Endothelial cell of umbilical vein (primary cell): Measurements from ENCODE around the gene STRN3. TPM values are rescaled to one million over a fixed set of nuclear protein-coding genes. Genes with fewer than 3 reads are reported as not detected.

ENCODE experiments used
- BruUV-seq: library from RNA; stranded (reverse); fragments of 400-500 nt; replicated peaks from 2 replicates; lab custom pipeline; 2021; lab: Mats Ljungman, UMichigan
- CTCF ChIA-PET: fragments of 300-600, 350-600 bp; sonication (Branson Sonifier 250); formaldehyde crosslinking; loops from one replicate; lab custom pipeline; 2021; ENCODE audit warnings: antibody characterized with exemption, inconsistent platforms; lab: Charles Lee
- POLR2A ChIA-PET: fragments of 300-600, 350-600 bp; sonication (Branson Sonifier 250); formaldehyde crosslinking; loops from one replicate; lab custom pipeline; 2021; ENCODE audit warnings: antibody characterized with exemption, inconsistent platforms; lab: Charles Lee
- DNase-seq: peaks from one replicate; pipeline ENCODE4 v3.0.0-alpha.2; 2011; ENCODE audit warnings: low read depth, low spot score
- FAIRE-seq: peaks from 2 replicates; lab custom pipeline; 2011; peaks lifted over from hg19 to GRCh38; lab: Jason Lieb, UNC
- H2AFZ ChIP-seq: 2 replicates; pipeline ENCODE4 v1.6.0; 2012; ENCODE audit warnings: low read depth, low read length, control low read depth, inconsistent platforms
- H3K27ac ChIP-seq: 2 replicates; pipeline ENCODE4 v1.5.1; 2011; ENCODE audit warnings: low read depth, mild to moderate bottlenecking, control low read depth, low read length, moderate library complexity; ENCODE audit not compliant: insufficient read depth
- H3K27me3 ChIP-seq, 2 experiments: 2 replicates each; pipeline versions ENCODE4 v1.6.0 to v1.6.1; 2011; ENCODE audit warnings: low read length in 2 of 2, mixed read lengths in 1 of 2; ENCODE audit not compliant: control insufficient read depth in 2 of 2, insufficient read depth in 2 of 2
- H3K36me3 ChIP-seq, 2 experiments: 2 replicates in 1 of 2; 3 replicates in 1 of 2; pipeline ENCODE4 v1.5.1; 2011; ENCODE audit warnings: low read length in 2 of 2, mild to moderate bottlenecking in 1 of 2, moderate library complexity in 1 of 2; ENCODE audit not compliant: control insufficient read depth in 2 of 2, insufficient read depth in 2 of 2; ENCODE audit errors: extremely low read depth in 1 of 2
- H3K4me1 ChIP-seq: 3 replicates; pipeline ENCODE4 v1.5.1; 2011; ENCODE audit warnings: mild to moderate bottlenecking, low read length; ENCODE audit not compliant: control insufficient read depth, insufficient read depth; ENCODE audit errors: extremely low read depth
- H3K4me2 ChIP-seq: 2 replicates; pipeline ENCODE4 v1.6.1; 2011; ENCODE audit warnings: low read length, control low read depth, mixed read lengths; ENCODE audit not compliant: insufficient read depth
- H3K4me3 ChIP-seq, 3 experiments: fragments of 200-600 bp in 1 of 3; sonication (generic), shearing (Covaris generic) in 1 of 3; replicated peaks in 1 of 3; 2 replicates each; pipeline ENCODE4 v1.5.1; 2011 to 2016; ENCODE audit warnings: control low read depth in 3 of 3, low read length in 3 of 3, mild to moderate bottlenecking in 2 of 3, inconsistent platforms in 1 of 3, low read depth in 1 of 3, moderate library complexity in 1 of 3; ENCODE audit not compliant: insufficient read depth in 1 of 3
- H3K79me2 ChIP-seq: 2 replicates; pipeline ENCODE4 v1.6.0; 2012; ENCODE audit warnings: low read length, inconsistent platforms; ENCODE audit not compliant: control insufficient read depth, insufficient read depth
- H3K9ac ChIP-seq: replicated peaks from 2 replicates; pipeline ENCODE3; 2011; ENCODE audit warnings: low read length, control low read depth; ENCODE audit not compliant: insufficient read depth; ENCODE audit errors: extremely low read depth
- H3K9me1 ChIP-seq: replicated peaks from 3 replicates; pipeline ENCODE4 v1.6.0; 2011; ENCODE audit warnings: mild to moderate bottlenecking, low read length; ENCODE audit not compliant: control insufficient read depth, insufficient read depth; ENCODE audit errors: extremely low read depth
- H3K9me3 ChIP-seq: replicated peaks from 2 replicates; pipeline ENCODE4 v1.5.1; 2012; ENCODE audit warnings: low read length, inconsistent platforms; ENCODE audit not compliant: control insufficient read depth, insufficient read depth
- H4K20me1 ChIP-seq: replicated peaks from 2 replicates; pipeline ENCODE3; 2011; ENCODE audit warnings: mild to moderate bottlenecking, low read length; ENCODE audit not compliant: control insufficient read depth, insufficient read depth; ENCODE audit errors: extremely low read depth
- CTCF ChIP-seq, 2 donors: IDR thresholded peaks; 1 replicate in 1 of 2; 2 replicates in 1 of 2; pipeline ENCODE4 v1.5.1; 2011; ENCODE audit warnings: low read length in 2 of 2, mild to moderate bottlenecking in 2 of 2, moderate library complexity in 2 of 2, control low read depth in 1 of 2, inconsistent platforms in 1 of 2, low read depth in 1 of 2; ENCODE audit not compliant: insufficient read depth in 1 of 2; ENCODE audit errors: extremely low read depth in 1 of 2
- EZH2 ChIP-seq: IDR thresholded peaks from 2 replicates; pipeline ENCODE4 v1.6.1; 2012; ENCODE audit warnings: borderline replicate concordance, low read depth, mild to moderate bottlenecking, moderate library complexity, low read length, inconsistent platforms; ENCODE audit not compliant: severe bottlenecking
- FOS ChIP-seq: IDR thresholded peaks from 2 replicates; pipeline ENCODE4 v1.6.1; 2011; ENCODE audit warnings: mild to moderate bottlenecking, low read length, moderate library complexity, borderline replicate concordance; ENCODE audit not compliant: insufficient read depth
- GATA2 ChIP-seq: IDR thresholded peaks from 2 replicates; pipeline ENCODE4 v1.7.0; 2011; ENCODE audit warnings: low read depth, mild to moderate bottlenecking, moderate library complexity, mixed read lengths, low read length; ENCODE audit not compliant: insufficient read length, insufficient read depth
- JUN ChIP-seq: IDR thresholded peaks from 2 replicates; pipeline ENCODE4 v1.6.1; 2011; ENCODE audit warnings: borderline replicate concordance, low read depth; ENCODE audit not compliant: insufficient read length, insufficient read depth
- MAX ChIP-seq: IDR thresholded peaks from 2 replicates; pipeline ENCODE4 v1.6.1; 2011; ENCODE audit not compliant: insufficient read depth, insufficient read length
- MYC ChIP-seq: IDR thresholded peaks from one replicate; pipeline ENCODE4 v1.6.1; 2011; ENCODE audit warnings: mild to moderate bottlenecking, low read depth, low read length
- POLR2A ChIP-seq: IDR thresholded peaks from 2 replicates; pipeline ENCODE4 v1.6.1; 2012; ENCODE audit warnings: low read depth, mild to moderate bottlenecking, control low read depth, low read length
- POLR2AphosphoS5 ChIP-seq: IDR thresholded peaks from 2 replicates; pipeline ENCODE4 v1.6.1; 2012; ENCODE audit warnings: low read depth, mild to moderate bottlenecking, control low read depth, low read length, moderate library complexity; ENCODE audit not compliant: insufficient read depth
- dilution Hi-C: fragments of 300-500 bp; cut with MboI; formaldehyde crosslinking; loops from one replicate; pipeline ENCODE4 v1.15.0; 2019; ENCODE audit warnings: low sequenced_read_pairs; ENCODE audit not compliant: extremely low pct_ligation_motif_present
- intact Hi-C: fragments of 100-400 bp; cut with micrococcal nuclease; formaldehyde crosslinking; loops from one replicate; pipeline ENCODE4 v1.10.0; 2022
- polyA plus RNA-seq, 4 experiments: library from polyadenylated mRNA; depleted of rRNA in 3 of 4; stranded (reverse) in 3 of 4; unstranded in 1 of 4; fragments of >200 nt; gene quantifications; 2 replicates each; pipeline versions ENCODE4 v1.2.1 to v1.2.3, GENCODE V29; 2011 to 2012; ENCODE audit warnings: missing spikeins in 1 of 4
- total RNA-seq: library from RNA; stranded (reverse); gene quantifications from 2 replicates; pipeline ENCODE4 v1.2.3, GENCODE V29; 2021

STRN3 gene
- total and polyA plus RNA-seq, 2 donors (not counting 3 experiments of a cell fraction or from before 2014, with no cell fraction given) = 8.4 to 35.1 TPM

- no peak overlapping the region for H3K27ac ChIP-seq
- H3K9ac ChIP-seq = no peak overlapping the region
- peaks cover 6% of the 10 kb centered on the region for H4K20me1 ChIP-seq
- H2AFZ ChIP-seq = no peak overlapping the region
- dilution Hi-C loops = no loop called here
- H3K36me3 ChIP-seq = no peaks in the 10 kb centered on the region
- H3K79me2 ChIP-seq = peaks cover 82% of the 10 kb centered on the region
- no peaks in the 10 kb centered on the region for H3K9me1 ChIP-seq
- H3K4me1 ChIP-seq = no peaks in the 10 kb centered on the region
- TF ChIP-seq MAX (no peak), EZH2 (no peak), CTCF (IDR thresholded peaks at IDR 0.05; ENCODE audit: extremely low read depth in 1 of 2, insufficient read depth in 1 of 2, low read depth in 1 of 2, low read length in 2 of 2) (no peak), MYC (no peak), POLR2AphosphoS5 (no peak), FOS (no peak), JUN (no peak), POLR2A (no peak), GATA2 (no peak)
- H3K9me3 ChIP-seq = no peaks in the 10 kb centered on the region
- ChIA-PET POLR2A (no interaction called here), CTCF (no interaction called here)
- no TSS peak for BruUV-seq
- FAIRE-seq = no peak
- DNase-seq = no peak
- no peak overlapping the region for H3K4me3 ChIP-seq
- H3K27me3 ChIP-seq = no peaks in the 10 kb centered on the region
- intact Hi-C loops = no loop called here
- no peak overlapping the region for H3K4me2 ChIP-seq
Observed at GRCh38 chr14:31009836-31010574, 16.2 kb downstream of the STRN3 start.
